CD4-positive, alpha-beta T cell treated with Interleukin-4 for 4 hours (primary cell): ENCODE data around the gene CST9.
A peak's percentile ranks its signal among the peaks of the same experiment; 100 is the strongest.
"Not testable (repeated sequence)": the region's sequence is repeated elsewhere in the genome, so short reads cannot be mapped to it uniquely, and the experiment has no call there.

Experiments
- DNase-seq: peaks from one replicate; pipeline ENCODE4 v3.0.0-alpha.2; 2020

Gene CST9

DNA sequence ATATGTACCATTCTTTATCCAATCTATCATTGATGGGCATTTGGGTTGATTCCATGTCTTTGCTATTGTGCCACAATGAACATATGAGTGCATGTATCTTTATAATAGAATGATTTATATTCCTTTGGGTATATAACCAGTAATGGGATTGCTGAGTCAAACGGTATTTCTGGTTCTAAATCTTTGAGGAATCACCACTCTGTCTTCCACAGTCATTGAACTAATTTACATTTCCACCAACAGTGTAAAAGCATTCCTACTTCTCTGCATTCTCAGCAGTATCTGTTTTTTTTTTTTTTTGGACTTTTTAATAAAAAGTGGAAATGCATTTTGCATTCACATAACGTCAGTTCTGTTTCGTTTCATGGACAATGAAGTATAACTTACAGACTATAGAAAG, 16.7 kb upstream of the CST9 start:
- not testable (repeated sequence) for DNase-seq

- not testable (repeated sequence) for DNase-seq
Measured at GRCh38 chr20:23620670-23621386, 15.1 kb upstream of the CST9 start.

GRCh38 chr20:23614163-23614562, 8.4 kb upstream of the CST9 start:
- DNase-seq = no peak

GRCh38 chr20:23613676-23614075, 8.0 kb upstream of the CST9 start:
- DNase-seq = no peak

- DNase-seq = no peak
Measured at GRCh38 chr20:23612396-23612795, 6.7 kb upstream of the CST9 start.

GRCh38 chr20:23609486-23610109, 3.9 kb upstream of the CST9 start:
- no peak for DNase-seq

DNA sequence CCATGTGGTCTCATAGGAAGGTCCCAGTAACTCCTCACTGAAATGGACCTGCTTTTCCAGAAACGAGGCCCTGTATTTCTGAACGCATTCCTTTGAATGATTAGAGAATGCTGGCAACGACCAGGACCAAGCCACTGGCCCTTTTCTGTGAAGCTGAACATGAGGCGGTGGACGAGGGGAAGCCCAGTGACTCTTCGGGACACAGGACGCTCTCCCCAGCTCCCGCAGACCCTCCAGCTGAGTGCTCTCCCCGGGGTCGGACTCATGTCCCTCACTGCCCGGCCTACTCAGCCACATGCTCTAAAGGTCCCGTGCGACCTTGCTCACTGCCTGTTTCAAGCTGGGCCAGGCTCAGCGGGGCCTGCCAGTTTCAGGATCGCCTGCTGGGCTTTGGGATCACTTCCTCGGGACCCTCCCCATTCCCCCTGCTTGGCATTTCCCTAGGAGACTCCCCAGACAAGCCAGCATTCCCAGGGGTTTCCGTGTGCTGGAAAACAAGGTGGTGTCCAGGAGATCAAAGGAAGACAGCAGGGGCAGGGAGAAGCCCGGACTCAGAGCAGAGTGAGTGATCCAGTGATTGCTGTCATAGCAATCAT, 2.6 kb upstream of the CST9 start:
- no peak for DNase-seq

DNA sequence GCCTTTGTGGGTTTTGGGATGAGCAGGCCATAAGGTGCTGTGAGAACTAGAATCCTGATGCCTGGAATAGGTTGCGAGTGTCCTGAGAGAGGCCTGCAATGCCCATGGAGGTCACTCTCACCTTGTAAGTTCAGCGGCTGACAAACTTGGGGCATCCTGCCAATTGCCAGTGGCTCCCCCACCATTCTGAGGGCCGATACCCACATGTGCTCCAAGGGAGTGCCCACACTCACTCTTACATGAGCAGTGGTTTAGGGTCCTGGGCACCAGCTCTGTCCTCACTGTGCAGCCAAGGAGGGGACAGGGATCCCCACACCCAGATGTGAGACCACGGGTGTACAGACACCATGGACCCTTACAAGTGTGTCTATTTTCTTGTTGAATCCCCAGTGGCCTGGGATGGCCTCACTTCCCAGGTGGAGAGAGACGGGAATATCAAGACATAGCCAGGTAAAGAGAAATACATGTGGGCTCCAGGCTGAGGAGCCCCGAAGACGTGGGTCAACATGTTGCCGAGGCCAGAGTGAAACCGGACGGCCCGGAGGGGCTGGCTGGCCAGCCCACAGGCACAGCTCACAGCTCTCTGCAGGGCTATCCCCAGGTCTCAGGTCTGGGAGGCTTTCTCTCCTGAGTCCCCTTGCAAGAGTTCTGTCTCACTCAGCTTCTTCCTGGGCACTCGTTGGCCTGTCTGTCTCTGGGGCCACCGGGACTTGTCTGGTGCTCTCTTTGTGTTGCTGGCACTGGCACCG, 2.0 kb upstream of the CST9 start:
- DNase-seq = no peak

GRCh38 chr20:23606652-23607049, 934 bp upstream of the CST9 start:
- DNase-seq = peak; percentile 59

- DNase-seq = no peak
Measured at GRCh38 chr20:23604306-23604705, 1.4 kb downstream of the CST9 start.

DNA sequence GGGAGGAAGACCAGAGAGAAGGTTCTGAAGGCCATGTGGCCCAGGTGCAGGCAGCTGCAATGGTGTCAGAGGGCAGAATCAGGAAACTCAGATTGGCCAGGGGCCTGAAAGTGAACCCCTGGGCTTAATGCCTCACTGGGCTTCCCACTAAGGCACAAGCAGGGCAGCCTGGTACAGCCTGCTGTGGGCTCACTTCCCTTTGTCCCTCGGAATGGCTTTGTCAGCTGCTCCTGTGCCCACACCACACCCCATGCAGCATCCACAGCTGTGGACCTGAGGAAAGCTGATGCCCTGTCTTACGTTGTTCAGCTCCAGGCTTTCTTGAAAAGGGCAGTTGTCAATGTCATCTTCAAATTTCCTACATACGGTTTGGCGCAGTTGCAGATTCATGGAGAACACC, 2.4 kb downstream of the CST9 start:
- no peak for DNase-seq

GRCh38 chr20:23602699-23603098, 3.0 kb downstream of the CST9 start:
- no peak for DNase-seq

GRCh38 chr20:23602241-23602640, 3.5 kb downstream of the CST9 start:
- DNase-seq = no peak

DNA sequence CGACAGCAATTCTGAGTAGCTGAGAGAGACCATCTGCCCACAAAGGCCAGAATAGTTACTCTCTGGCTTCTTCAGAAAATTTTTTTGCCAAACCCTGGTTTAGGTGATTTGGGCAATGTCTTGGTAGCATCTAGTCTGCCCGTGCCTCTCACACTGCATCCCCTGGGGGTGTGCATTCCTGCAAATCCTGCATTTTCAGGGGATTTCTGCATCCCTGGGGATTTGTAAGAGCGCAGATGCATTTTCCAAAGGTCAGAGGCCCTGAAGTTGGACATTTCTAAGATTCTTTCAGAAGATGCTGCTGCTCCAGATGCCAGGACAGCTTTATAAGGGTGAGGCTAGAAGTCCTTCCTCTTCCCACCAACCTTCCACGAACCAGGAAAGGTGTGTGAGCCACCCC, 4.0 kb downstream of the CST9 start:
- DNase-seq = no peak

- DNase-seq = no peak
Measured at GRCh38 chr20:23598481-23598880, 7.2 kb downstream of the CST9 start.

DNA sequence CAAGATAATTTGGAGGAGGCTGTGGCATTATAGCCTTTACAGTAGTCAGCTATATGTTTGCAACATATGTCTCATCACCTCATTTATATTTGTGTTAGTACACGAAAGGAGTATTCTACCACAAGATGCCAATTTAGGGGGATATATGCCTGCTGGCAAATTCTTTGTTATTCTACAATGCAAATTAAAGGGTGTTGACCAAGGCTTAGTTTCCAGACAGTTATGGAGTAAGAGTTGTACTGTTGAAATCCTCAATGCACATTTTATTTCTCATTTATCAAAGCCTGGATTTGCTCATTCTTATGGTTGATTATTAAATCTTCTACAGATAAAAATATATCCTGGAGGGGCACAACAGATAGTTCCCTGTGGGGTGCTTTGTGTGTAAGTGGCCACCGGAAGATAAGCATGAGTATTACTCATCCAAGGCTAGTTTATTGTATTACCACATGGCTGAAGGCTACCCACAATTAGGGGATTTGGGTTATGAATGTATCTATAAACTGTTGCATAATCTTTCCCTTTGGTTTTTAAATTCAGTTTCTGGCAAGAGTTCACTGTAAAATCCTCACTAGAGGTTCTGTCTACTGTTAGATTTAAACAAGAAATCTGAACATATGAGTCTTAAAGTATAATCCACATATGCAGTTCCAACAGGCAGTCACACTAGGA, 9.0 kb downstream of the CST9 start:
- DNase-seq = no peak

DNA sequence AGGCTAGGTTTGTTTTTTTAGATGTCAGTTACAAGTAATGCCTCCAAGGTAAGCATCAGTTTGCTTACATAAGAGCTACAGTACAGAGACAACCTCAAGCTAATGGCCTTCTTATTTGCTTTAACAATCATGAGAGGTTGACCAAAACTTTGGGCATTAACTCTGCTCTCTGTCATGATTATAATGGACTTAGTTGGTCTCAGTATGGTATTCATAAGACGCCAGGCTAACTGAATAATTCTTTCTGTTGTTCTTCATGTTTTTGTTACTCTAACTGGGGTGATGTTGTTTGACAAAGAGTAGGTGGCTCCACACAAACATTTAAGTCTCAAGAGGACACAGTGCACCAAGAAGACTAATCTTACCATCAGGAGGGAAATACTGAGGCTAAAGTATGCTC, 9.8 kb downstream of the CST9 start:
- no peak for DNase-seq

DNA sequence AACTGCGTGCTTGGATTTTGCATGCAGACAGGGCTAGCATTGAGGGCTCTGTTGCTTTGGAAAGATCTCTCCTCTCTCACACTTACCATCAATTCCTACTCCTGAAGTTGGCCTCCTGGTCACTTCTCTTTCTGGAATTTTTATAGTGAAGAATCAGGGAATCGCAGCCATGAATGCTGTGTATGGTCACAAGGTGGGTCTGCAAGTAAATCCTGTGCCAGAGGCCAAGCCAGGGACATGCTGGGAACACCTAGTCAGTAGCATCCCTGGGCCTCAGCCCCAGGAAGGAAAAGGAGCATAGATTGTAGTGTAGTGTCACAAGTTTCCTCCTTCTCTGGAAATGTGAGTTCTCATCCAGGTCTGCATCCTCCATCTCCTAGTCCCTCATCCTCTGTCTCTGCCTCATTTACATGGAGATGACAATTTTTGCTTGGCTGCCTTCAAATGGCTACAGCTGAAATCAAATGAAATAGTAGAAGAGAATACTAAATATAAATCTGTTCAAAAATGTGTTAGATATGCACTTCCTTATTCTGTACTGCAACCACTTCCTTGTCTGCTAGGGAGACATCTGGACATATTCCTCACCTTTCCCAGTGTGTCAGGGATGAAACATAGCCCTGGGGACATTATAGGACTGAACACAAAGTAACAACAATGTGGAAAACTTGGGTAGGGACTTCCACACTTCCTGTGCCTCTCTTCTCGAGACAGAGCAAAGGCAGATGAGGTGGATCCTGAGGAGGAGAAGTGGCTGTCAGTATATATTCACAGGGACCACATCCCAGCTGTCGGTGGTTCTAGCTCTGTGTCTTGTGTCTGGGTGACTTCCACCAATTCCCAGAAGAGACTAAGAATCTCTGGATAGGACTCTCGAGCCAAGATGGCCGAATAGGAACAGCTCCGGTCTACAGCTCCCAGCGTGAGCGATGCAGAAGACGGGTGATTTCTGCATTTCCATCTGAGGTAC, 17.0 kb downstream of the CST9 start:
- DNase-seq = no peak

DNA sequence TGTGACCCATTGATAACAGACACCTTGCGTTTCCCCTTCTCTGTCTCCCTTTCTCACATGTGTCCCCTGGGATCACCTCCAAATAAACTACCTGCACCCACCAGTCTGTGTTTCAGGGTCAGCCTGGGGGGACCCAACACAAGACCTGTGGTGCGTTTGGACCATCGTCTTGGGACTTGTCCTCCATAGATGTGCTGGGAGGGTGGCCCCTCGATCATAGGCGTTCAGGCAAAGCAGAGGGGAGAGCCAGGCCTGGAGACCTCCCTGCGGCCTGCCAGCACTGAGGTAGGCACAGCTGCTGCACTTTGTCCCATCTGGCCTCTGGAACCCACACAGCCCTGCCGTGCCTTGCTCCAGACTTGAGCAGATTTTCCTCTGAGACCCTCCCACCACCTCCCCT, 18.1 kb downstream of the CST9 start:
- no peak for DNase-seq

DNA sequence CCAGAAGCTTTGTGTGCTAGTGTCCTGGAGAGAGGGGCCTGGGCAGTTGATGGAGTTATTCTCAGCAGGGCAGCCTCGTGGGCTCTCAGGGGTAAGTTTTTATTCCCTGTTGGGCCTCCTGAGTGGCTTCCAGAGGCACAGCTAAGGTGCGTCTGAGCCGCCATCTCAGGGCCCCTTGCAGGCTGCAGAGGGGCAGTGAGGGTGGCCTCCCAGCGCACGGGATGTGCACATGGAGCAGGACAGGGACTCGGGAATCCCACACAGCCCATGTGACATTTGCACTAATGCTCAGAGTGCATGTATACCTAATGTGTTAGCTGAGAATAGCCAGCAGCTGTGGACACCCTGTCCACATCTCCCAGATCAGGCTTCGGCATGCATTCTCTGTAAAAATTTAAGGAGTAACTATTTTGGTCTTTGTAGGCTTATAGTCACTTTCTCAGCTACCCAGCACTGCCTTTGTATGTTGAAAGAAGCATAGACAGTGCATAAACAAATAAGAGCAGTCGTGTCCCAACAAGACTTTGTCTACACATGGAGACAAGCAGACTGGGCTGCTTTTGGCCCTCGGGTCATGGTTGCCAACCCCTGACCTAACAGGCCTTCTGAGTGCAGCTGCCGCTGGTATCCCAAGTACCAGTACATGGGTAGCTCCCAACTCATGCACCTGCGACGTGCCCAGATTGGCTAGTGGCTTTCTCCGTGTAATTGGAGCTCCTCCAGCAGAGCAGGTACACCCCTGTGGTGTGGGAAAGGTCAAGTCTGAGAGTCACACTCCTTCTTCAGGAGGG, 18.8 kb downstream of the CST9 start:
- no peak for DNase-seq
